Naive thymus-derived CD4-positive, alpha-beta T cell (primary cell): ENCODE data around the gene MYBPH. TPM values are rescaled to one million over a fixed set of nuclear protein-coding genes. Genes with fewer than 3 reads are reported as not detected.

Experiments used
- ATAC-seq: fragments of 150-1000 bp; cut with Tn5 transposase; 2 replicates; pipeline ENCODE4 v1.10.0; 2021; ENCODE audit warnings: mild to moderate bottlenecking, moderate library complexity
- CTCF ChIA-PET: fragments of 350-600 bp; sonication (Branson Sonifier 250); formaldehyde crosslinking; loops from one replicate; lab custom pipeline; 2021; ENCODE audit warnings: antibody characterized with exemption; lab: Charles Lee
- POLR2A ChIA-PET: fragments of 350-600 bp; sonication (Branson Sonifier 250); formaldehyde crosslinking; loops from one replicate; lab custom pipeline; 2021; ENCODE audit warnings: antibody characterized with exemption, inconsistent platforms; lab: Charles Lee
- DNase-seq, 9 donors: peaks; one replicate each; pipeline versions ENCODE4 v3.0.0 to v3.0.0-alpha.2; 2020 to 2022; ENCODE audit warnings: mixed read lengths in 1 of 9
- H3K27ac ChIP-seq: one replicate; pipeline ENCODE4 v1.7.0; 2013; ENCODE audit warnings: mild to moderate bottlenecking, low read depth, low read length, moderate library complexity
- H3K27me3 ChIP-seq, 2 donors: one replicate each; pipeline ENCODE4 v1.7.0; 2013; ENCODE audit warnings: low read length in 2 of 2, mild to moderate bottlenecking in 2 of 2, moderate library complexity in 2 of 2; ENCODE audit not compliant: control insufficient read depth in 2 of 2, insufficient read depth in 2 of 2
- H3K36me3 ChIP-seq, 3 experiments: 1 replicate in 2 of 3; 2 replicates in 1 of 3; pipeline ENCODE4 v1.7.0; 2013; ENCODE audit warnings: low read length in 3 of 3, mild to moderate bottlenecking in 3 of 3, moderate library complexity in 1 of 3; ENCODE audit not compliant: insufficient read depth in 3 of 3, control insufficient read depth in 2 of 3
- H3K4me1 ChIP-seq, 2 donors: one replicate each; pipeline ENCODE4 v1.7.0; 2013; ENCODE audit warnings: low read length in 2 of 2, mild to moderate bottlenecking in 2 of 2, moderate library complexity in 1 of 2; ENCODE audit not compliant: control insufficient read depth in 2 of 2, insufficient read depth in 2 of 2
- H3K4me3 ChIP-seq: 2 replicates; pipeline ENCODE4 v1.7.0; 2013; ENCODE audit warnings: mild to moderate bottlenecking, low read length
- H3K9me3 ChIP-seq, 3 experiments: 1 replicate in 2 of 3; 2 replicates in 1 of 3; pipeline ENCODE4 v1.7.0; 2013; ENCODE audit warnings: low read length in 3 of 3; ENCODE audit not compliant: control insufficient read depth in 2 of 3
- H3K27ac Mint-ChIP-seq, 9 donors: one replicate each; pipeline ENCODE4 v1.8.0; 2020 to 2022; ENCODE audit warnings: mixed read lengths in 9 of 9, mild to moderate bottlenecking in 8 of 9, moderate library complexity in 5 of 9, inconsistent platforms in 2 of 9
- H3K27me3 Mint-ChIP-seq, 5 donors: one replicate each; pipeline ENCODE4 v1.8.0; 2021 to 2022; ENCODE audit warnings: mixed read lengths in 5 of 5, mild to moderate bottlenecking in 1 of 5
- H3K36me3 Mint-ChIP-seq, 5 donors: one replicate each; pipeline ENCODE4 v1.8.0; 2020 to 2022; ENCODE audit warnings: mixed read lengths in 5 of 5, mild to moderate bottlenecking in 3 of 5, inconsistent platforms in 1 of 5
- H3K4me1 Mint-ChIP-seq, 7 donors: one replicate each; pipeline ENCODE4 v1.8.0; 2020 to 2022; ENCODE audit warnings: mixed read lengths in 7 of 7, mild to moderate bottlenecking in 3 of 7, inconsistent platforms in 1 of 7
- H3K4me3 Mint-ChIP-seq, 10 donors: one replicate each; pipeline ENCODE4 v1.8.0; 2020 to 2022; ENCODE audit warnings: mild to moderate bottlenecking in 10 of 10, mixed read lengths in 10 of 10, moderate library complexity in 6 of 10, inconsistent platforms in 2 of 10
- H3K9me3 Mint-ChIP-seq, 11 donors: one replicate each; pipeline ENCODE4 v1.8.0; 2020 to 2022; ENCODE audit warnings: mixed read lengths in 11 of 11, mild to moderate bottlenecking in 4 of 11, inconsistent platforms in 1 of 11, moderate library complexity in 1 of 11
- intact Hi-C, 2 donors: fragments of 100-400 bp; cut with micrococcal nuclease; formaldehyde crosslinking; loops; one replicate each; pipeline ENCODE4 v1.15.1; 2023
- polyA plus RNA-seq, 2 donors: library from polyadenylated mRNA; unstranded; fragments of 300-500 nt; fragmentation: Illumina TruSeq; gene quantifications; one replicate each; pipeline ENCODE4 v1.2.3, GENCODE V29; 2021
- total RNA-seq, 6 experiments: library from RNA in 5 of 6; stranded (reverse) in 5 of 6; gene quantifications; 1 replicate in 5 of 6; 2 replicates in 1 of 6; pipeline ENCODE4 v1.2.3 and lab custom pipeline; 2021 to 2026

The MYBPH gene
- total and polyA plus RNA-seq, 7 experiments from 2014 or later, result not detected

DNA sequence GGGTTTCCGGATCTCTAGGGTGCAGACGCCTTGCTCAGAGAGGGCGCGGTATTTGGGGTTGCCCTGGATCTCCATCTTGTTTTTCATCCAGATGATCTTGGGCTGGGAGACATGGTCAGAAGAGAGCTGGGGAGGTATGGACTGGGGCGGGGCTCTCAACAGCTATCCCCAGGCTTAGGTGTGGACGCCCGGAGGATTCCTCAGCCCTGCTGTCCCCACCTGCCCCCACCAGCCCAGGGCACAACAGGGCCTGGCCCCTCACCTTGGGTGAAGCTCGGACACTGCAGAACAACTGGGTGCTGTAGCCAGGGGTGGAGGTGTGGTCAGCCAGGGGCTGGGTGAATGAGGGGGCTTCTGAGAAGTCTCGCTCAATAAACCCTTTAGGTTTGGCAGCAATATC, 6.6 kb downstream of the MYBPH start:
- peaks cover 0 to 15% (median 4%) of the 10 kb centered on the region in 5 donors for H3K27me3 Mint-ChIP-seq
- no peak for ATAC-seq
- Histone ChIP-seq H3K9me3 (no peaks in the 10 kb centered on the region), H3K27ac (no peak overlapping the region), H3K36me3 (no peaks in the 10 kb centered on the region), H3K27me3 (no peaks in the 10 kb centered on the region), H3K4me3 (no peak overlapping the region), H3K4me1 (no peaks in the 10 kb centered on the region)
- POLR2A ChIA-PET, result no interaction called here
- CTCF ChIA-PET, result no interaction called here
- no peaks in the 10 kb centered on the region for H3K36me3 Mint-ChIP-seq
- no peak for DNase-seq
- no peak overlapping the region for H3K4me3 Mint-ChIP-seq
- H3K9me3 Mint-ChIP-seq, result no peaks in the 10 kb centered on the region
- H3K27ac Mint-ChIP-seq, result peak overlapping the region in 1 of 9 donors; percentile 7
- peaks cover 0 to 4% (median 0%) of the 10 kb centered on the region in 7 donors for H3K4me1 Mint-ChIP-seq
- intact Hi-C loops, result no loop called here

DNA sequence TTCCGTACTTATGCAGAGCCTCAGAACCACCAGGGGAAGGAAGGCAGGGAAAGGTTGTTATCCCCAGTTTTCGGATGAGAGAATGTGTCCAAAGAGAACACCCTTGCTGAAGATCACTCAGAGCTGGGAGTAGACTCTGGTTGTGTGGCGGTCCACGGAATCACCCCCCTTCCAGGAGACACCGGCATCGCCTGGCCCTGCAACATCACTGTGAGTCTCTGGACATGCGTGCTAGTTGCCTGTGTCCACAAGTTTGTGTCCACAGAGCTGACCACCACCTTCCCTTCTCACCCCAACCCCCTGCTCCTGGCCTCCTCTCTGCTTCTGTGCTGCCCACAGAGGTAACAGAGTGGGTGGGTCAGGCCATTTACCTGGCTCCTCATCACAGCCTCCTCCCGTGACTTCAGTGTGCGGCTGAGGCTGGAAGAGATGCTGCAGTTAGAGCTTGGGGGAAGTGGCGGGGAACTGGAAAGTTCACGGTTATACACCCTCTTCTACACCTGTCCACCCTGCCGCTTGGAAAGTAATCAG, 7.3 kb downstream of the MYBPH start:
- no peak overlapping the region for H3K27ac Mint-ChIP-seq
- Histone ChIP-seq H3K27me3 (no peaks in the 10 kb centered on the region), H3K4me3 (no peak overlapping the region), H3K36me3 (no peaks in the 10 kb centered on the region), H3K27ac (no peak overlapping the region), H3K4me1 (no peaks in the 10 kb centered on the region), H3K9me3 (no peaks in the 10 kb centered on the region)
- H3K4me3 Mint-ChIP-seq, result no peak overlapping the region
- CTCF ChIA-PET, result no interaction called here
- POLR2A ChIA-PET, result no interaction called here
- peaks cover 0 to 4% (median 0%) of the 10 kb centered on the region in 7 donors for H3K4me1 Mint-ChIP-seq
- H3K27me3 Mint-ChIP-seq, result peaks cover 0 to 17% (median 4%) of the 10 kb centered on the region in 5 donors
- intact Hi-C loops, result no loop called here
- ATAC-seq (no peak), DNase-seq (no peak)
- no peaks in the 10 kb centered on the region for H3K36me3 Mint-ChIP-seq
- H3K9me3 Mint-ChIP-seq, result no peaks in the 10 kb centered on the region

DNA sequence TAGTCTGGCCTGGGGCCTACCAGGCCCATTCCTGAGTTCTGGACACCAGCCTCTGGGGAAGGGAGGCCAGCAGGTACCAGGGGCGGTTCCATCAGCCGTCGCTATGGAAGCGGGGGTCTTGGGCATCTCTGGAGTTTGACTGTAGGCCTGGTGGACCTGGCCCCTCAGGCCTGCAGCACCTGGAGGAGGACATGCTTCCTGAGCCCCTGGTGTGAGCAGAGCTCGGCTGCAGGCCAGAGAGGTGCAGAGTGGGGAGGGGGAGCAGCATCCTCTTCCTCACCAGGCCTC, 7.8 kb downstream of the MYBPH start:
- ChIA-PET CTCF (no interaction called here), POLR2A (no interaction called here)
- Histone ChIP-seq H3K27me3 (no peaks in the 10 kb centered on the region), H3K36me3 (no peaks in the 10 kb centered on the region), H3K4me3 (no peak overlapping the region), H3K27ac (no peak overlapping the region), H3K4me1 (no peaks in the 10 kb centered on the region), H3K9me3 (no peaks in the 10 kb centered on the region)
- no peak for ATAC-seq
- H3K27ac Mint-ChIP-seq, result no peak overlapping the region
- no peak overlapping the region for H3K4me3 Mint-ChIP-seq
- H3K4me1 Mint-ChIP-seq, result peaks cover 0 to 4% (median 0%) of the 10 kb centered on the region in 7 donors
- peaks cover 0 to 22% (median 9%) of the 10 kb centered on the region in 5 donors for H3K27me3 Mint-ChIP-seq
- DNase-seq, result no peak
- intact Hi-C loops, result no loop called here
- no peaks in the 10 kb centered on the region for H3K9me3 Mint-ChIP-seq
- no peaks in the 10 kb centered on the region for H3K36me3 Mint-ChIP-seq

DNA sequence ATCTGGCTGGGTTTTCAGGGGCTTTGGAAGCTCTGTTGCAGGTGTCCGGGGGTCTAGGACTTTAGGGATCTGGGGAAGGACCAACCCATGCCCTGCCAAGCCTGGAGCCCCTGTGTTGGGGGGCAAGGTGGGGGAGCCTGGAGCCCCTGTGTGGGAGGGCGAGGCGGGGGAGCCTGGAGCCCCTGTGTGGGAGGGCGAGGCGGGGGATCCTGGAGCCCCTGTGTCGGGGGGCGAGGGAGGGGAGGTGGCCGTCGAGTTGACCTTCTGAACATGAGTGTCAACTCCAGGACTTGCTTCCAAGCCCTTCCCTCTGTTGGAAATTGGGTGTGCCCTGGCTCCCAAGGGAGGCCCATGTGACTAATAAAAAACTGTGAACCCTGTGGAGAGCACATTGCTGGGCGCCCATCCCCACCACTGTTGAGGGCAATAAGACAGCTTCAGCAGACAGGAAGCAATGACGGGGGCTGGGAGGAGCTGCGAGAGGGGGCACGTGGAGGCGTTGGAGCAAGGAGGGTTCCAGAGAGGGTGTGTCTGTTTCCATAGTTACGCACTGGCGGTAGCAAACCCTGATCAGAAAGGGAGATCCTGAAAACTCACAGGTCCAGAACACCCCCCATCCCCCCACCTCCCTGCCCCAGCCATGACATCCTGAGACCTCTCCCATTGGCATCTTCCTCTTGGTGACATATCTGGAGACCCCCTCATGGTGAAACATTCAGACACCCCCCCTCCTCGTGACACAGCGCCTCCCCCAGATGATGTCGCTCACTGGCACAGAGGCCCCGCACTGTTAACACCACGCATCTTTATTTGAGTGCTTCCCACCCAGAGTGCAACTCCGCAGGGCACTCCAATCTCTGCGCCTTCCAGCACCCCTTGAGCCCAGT, 8.4 kb downstream of the MYBPH start:
- Mint-ChIP-seq H3K36me3 (no peaks in the 10 kb centered on the region), H3K4me3 (no peak overlapping the region), H3K4me1 (peaks cover 0 to 4% (median 0%) of the 10 kb centered on the region in 7 donors), H3K9me3 (peaks cover 0 to 1% (median 0%) of the 10 kb centered on the region in 11 donors), H3K27me3 (peaks cover 0 to 28% (median 10%) of the 10 kb centered on the region in 5 donors), H3K27ac (no peak overlapping the region)
- H3K9me3 ChIP-seq, result no peaks in the 10 kb centered on the region
- no peaks in the 10 kb centered on the region for H3K4me1 ChIP-seq
- intact Hi-C loops, result no loop called here
- no peaks in the 10 kb centered on the region for H3K27me3 ChIP-seq
- no peak overlapping the region for H3K4me3 ChIP-seq
- no peaks in the 10 kb centered on the region for H3K36me3 ChIP-seq
- ChIA-PET CTCF (interaction anchor here (1.0 kb wide), 1 partner anchor 14 kb away, joined by 3 read pairs; no protein-coding TSS in a partner anchor), POLR2A (no interaction called here)
- DNase-seq (no peak), ATAC-seq (no peak)
- H3K27ac ChIP-seq, result no peak overlapping the region

DNA sequence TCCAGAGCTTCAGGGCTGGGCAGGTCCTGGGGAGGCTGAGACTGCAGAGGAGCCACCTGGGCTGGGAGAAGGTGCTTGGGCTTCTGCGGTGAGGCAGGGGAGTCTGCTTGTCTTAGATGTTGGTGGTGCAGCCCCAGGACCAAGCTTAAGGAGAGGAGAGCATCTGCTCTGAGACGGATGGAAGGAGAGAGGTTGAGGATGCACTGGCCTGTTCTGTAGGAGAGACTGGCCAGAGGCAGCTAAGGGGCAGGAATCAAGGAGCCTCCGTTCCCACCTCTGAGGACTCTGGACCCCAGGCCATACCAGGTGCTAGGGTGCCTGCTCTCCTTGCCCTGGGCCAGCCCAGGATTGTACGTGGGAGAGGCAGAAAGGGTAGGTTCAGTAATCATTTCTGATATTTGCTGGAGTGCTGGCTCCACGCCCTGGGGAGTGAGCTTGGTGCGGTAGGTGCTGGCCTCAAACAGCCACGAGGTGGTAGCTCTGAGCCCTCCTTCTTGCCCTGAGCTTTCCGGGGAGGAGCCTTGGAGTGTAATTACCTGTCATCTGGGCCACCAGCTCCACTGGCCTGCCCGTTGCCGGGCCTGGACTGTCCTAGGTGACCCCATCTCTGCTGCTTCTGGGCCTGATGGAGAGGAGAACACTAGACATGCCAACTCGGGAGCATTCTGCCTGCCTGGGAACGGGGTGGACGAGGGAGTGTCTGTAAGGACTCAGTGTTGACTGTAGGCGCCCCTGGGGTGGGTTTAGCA, 9.3 kb downstream of the MYBPH start:
- ChIA-PET POLR2A (no interaction called here), CTCF (interaction anchor here (1.0 kb wide), 1 partner anchor 13 kb away, joined by 3 read pairs; no protein-coding TSS in a partner anchor)
- no peak overlapping the region for H3K27ac Mint-ChIP-seq
- Histone ChIP-seq H3K4me1 (no peaks in the 10 kb centered on the region), H3K27me3 (no peaks in the 10 kb centered on the region), H3K27ac (no peak overlapping the region), H3K4me3 (no peak overlapping the region), H3K9me3 (no peaks in the 10 kb centered on the region), H3K36me3 (no peaks in the 10 kb centered on the region)
- ATAC-seq, result no peak
- no peak for DNase-seq
- H3K36me3 Mint-ChIP-seq, result no peaks in the 10 kb centered on the region
- intact Hi-C loops, result no loop called here
- H3K27me3 Mint-ChIP-seq, result peaks cover 0 to 32% (median 10%) of the 10 kb centered on the region in 5 donors
- no peak overlapping the region for H3K4me3 Mint-ChIP-seq
- peaks cover 0 to 1% (median 0%) of the 10 kb centered on the region in 11 donors for H3K9me3 Mint-ChIP-seq
- peaks cover 0 to 4% (median 0%) of the 10 kb centered on the region in 7 donors for H3K4me1 Mint-ChIP-seq

DNA sequence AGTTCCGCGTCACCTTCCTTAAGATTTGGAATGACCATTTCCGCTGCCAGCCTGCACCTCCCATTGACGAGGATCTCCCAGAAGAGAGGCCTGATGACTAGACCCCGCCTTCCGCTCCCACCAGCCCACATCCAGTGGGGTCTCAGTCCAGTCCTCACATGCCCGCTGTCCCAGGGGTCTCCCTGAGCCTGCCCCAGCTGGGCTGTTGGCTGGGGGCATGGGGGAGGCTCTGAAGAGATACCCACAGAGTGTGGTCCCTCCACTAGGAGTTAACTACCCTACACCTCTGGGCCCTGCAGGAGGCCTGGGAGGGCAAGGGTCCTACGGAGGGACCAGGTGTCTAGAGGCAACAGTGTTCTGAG, 9.8 kb downstream of the MYBPH start:
- DNase-seq, result no peak
- no peak overlapping the region for H3K27ac Mint-ChIP-seq
- Histone ChIP-seq H3K4me3 (no peak overlapping the region), H3K9me3 (no peaks in the 10 kb centered on the region), H3K27me3 (no peaks in the 10 kb centered on the region), H3K27ac (no peak overlapping the region), H3K4me1 (no peaks in the 10 kb centered on the region), H3K36me3 (no peaks in the 10 kb centered on the region)
- ChIA-PET CTCF (no interaction called here), POLR2A (no interaction called here)
- H3K9me3 Mint-ChIP-seq, result peaks cover 0 to 1% (median 0%) of the 10 kb centered on the region in 11 donors
- ATAC-seq, result no peak
- H3K4me1 Mint-ChIP-seq, result peaks cover 0 to 4% (median 0%) of the 10 kb centered on the region in 7 donors
- H3K4me3 Mint-ChIP-seq, result no peak overlapping the region
- H3K36me3 Mint-ChIP-seq, result no peaks in the 10 kb centered on the region
- H3K27me3 Mint-ChIP-seq, result peaks cover 0 to 32% (median 10%) of the 10 kb centered on the region in 5 donors
- intact Hi-C loops, result no loop called here
